Neutrophil (primary cell): ENCODE data around the gene KMT2C.
"Not testable (repeated sequence)": the region's sequence is repeated elsewhere in the genome, so short reads cannot be mapped to it uniquely, and the experiment has no call there.

Source experiments
- H3K27ac ChIP-seq: fragments of 200-600 bp; sonication (generic); 2 replicates; pipeline ENCODE4 v1.5.1; 2016; ENCODE audit warnings: mild to moderate bottlenecking, moderate library complexity
- H3K27me3 ChIP-seq: fragments of 200-600 bp; sonication (generic); 2 replicates; pipeline ENCODE4 v1.6.0; 2016; ENCODE audit warnings: mild to moderate bottlenecking
- H3K36me3 ChIP-seq: fragments of 200-600 bp; sonication (generic); 2 replicates; pipeline ENCODE4 v1.5.1; 2017
- H3K4me1 ChIP-seq, 2 experiments: fragments of 200-600 bp in 1 of 2; sonication (generic) in 1 of 2; 1 replicate in 1 of 2; 2 replicates in 1 of 2; pipeline versions ENCODE4 v1.5.1 to v1.6.1; 2013 to 2016; ENCODE audit warnings: low read depth in 1 of 2, low read length in 1 of 2, mild to moderate bottlenecking in 1 of 2, moderate library complexity in 1 of 2; ENCODE audit not compliant: control insufficient read depth in 1 of 2, insufficient read depth in 1 of 2
- H3K4me3 ChIP-seq, 2 experiments: fragments of 200-600 bp in 1 of 2; sonication (generic) in 1 of 2; 1 replicate in 1 of 2; 2 replicates in 1 of 2; pipeline ENCODE4 v1.5.1; 2013 to 2016; ENCODE audit warnings: low read depth in 1 of 2, low read length in 1 of 2, mild to moderate bottlenecking in 1 of 2, moderate library complexity in 1 of 2
- H3K9me3 ChIP-seq: fragments of 200-600 bp; sonication (generic); 2 replicates; pipeline ENCODE4 v1.5.1; 2016
- CTCF ChIP-seq: fragments of 200-600 bp; sonication (generic); IDR thresholded peaks from 2 replicates; pipeline ENCODE4 v1.5.1; 2016; ENCODE audit warnings: antibody characterized with exemption

The KMT2C gene

GRCh38 chr7:152443586-152443985 is 7.8 kb upstream of the KMT2C start:
- Histone ChIP-seq H3K27ac (no peak overlapping the region), H3K4me3 (no peak overlapping the region), H3K36me3 (no peaks in the 10 kb centered on the region), H3K27me3 (no peaks in the 10 kb centered on the region), H3K4me1 (peaks cover 5 to 7% of the 10 kb centered on the region in 2 experiments), H3K9me3 (no peaks in the 10 kb centered on the region)
- no peak for TF ChIP-seq CTCF

DNA sequence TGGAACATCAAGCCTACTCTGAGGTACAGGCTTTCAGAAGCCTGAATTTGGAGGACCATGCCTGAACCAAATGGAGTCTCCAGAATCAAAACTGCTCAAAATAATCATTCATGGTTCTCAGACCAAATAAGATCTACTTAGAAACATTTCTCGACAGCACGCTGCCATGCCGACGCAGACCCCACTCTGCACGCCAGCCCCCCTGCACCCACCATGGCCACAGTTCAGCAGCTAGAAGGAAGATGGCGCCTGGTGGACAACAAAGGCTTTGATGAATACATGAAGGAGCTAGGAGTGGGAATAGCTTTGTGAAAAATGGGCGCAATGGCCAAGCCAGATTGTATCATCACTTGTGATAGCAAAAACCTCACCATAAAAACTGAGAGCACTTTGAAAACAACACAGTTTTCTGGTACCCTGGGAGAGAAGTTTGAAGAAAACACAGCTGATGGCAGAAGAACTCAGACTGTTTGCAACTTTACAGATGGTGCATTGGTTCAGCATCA is 6.6 kb upstream of the KMT2C start:
- Histone ChIP-seq H3K36me3 (no peaks in the 10 kb centered on the region), H3K27ac (no peak overlapping the region), H3K4me3 (no peak overlapping the region), H3K9me3 (no peaks in the 10 kb centered on the region), H3K4me1 (peaks cover 5 to 7% of the 10 kb centered on the region in 2 experiments), H3K27me3 (no peaks in the 10 kb centered on the region)
- no peak for TF ChIP-seq CTCF

DNA sequence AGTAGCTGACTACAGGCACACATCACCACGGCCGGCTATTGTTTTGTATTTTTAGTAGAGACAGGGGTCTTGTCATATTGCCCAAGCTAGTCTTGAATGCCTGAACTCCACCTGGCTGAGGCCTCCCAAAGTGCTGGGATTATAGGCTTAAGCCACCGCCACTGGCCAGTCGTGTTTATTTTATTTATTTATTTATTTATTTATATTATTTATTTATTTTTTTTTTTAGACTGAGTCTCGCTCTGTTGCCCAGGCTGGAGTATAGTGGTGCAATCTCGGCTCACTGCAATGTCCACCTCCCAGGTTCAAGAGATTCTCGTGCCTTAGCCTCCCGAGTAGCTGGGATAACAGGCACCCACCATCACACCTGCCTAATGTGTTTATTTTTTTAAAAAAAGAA is 6.0 kb upstream of the KMT2C start:
- peaks cover 11% of the 10 kb centered on the region in 2 experiments for H3K4me1 ChIP-seq
- H3K4me3 ChIP-seq, H3K9me3 ChIP-seq, H3K27me3 ChIP-seq, H3K27ac ChIP-seq, H3K36me3 ChIP-seq: not testable (repeated sequence)

GRCh38 chr7:152441168-152441567 is 5.4 kb upstream of the KMT2C start:
- H3K36me3 ChIP-seq, H3K9me3 ChIP-seq, H3K4me3 ChIP-seq, H3K27ac ChIP-seq, H3K27me3 ChIP-seq: not testable (repeated sequence)
- peaks cover 11% of the 10 kb centered on the region in 2 experiments for H3K4me1 ChIP-seq

- H3K36me3 ChIP-seq, H3K4me3 ChIP-seq, H3K9me3 ChIP-seq, H3K27ac ChIP-seq, H3K27me3 ChIP-seq: not testable (repeated sequence)
- H3K4me1 ChIP-seq, result peaks cover 23 to 28% of the 10 kb centered on the region in 2 experiments
Observed at GRCh38 chr7:152438017-152438416, 2.2 kb upstream of the KMT2C start.

DNA sequence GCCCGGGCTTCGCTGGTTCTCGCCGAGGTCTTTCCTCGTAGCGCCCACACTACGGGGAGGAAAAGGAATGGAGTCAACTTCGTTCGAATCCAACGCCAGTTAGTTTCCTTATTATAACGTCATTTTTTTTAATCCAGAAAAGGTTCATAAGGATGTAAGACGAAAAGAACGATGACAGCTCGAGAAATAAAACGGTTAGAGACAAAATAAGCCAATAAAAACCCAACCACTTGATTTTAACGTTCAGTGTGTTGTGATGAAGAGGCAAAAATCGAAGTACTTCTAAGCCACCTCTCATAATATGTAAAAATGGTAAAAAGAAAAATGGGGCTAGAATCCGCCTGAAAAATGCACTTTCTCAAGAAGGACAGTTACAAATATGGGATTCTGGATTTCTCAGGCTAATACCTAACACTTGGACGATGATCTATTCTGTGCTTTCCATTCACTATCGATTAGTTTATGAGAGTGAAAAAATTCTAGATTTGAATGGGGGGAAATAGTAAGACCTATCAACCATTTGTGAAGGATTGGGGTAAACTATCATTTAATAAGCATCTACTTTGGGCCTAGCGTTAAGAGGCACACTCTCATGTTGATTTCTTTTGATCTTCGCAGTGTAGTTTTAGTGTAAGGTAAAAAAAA is 1.2 kb upstream of the KMT2C start:
- H3K4me1 ChIP-seq, result peaks cover 31 to 33% of the 10 kb centered on the region in 2 experiments
- peak overlapping the region; percentile 72 to 84 for H3K4me3 ChIP-seq
- H3K27me3 ChIP-seq, H3K36me3 ChIP-seq, H3K9me3 ChIP-seq: not testable (repeated sequence)
- peak overlapping the region; percentile 97 for H3K27ac ChIP-seq

DNA sequence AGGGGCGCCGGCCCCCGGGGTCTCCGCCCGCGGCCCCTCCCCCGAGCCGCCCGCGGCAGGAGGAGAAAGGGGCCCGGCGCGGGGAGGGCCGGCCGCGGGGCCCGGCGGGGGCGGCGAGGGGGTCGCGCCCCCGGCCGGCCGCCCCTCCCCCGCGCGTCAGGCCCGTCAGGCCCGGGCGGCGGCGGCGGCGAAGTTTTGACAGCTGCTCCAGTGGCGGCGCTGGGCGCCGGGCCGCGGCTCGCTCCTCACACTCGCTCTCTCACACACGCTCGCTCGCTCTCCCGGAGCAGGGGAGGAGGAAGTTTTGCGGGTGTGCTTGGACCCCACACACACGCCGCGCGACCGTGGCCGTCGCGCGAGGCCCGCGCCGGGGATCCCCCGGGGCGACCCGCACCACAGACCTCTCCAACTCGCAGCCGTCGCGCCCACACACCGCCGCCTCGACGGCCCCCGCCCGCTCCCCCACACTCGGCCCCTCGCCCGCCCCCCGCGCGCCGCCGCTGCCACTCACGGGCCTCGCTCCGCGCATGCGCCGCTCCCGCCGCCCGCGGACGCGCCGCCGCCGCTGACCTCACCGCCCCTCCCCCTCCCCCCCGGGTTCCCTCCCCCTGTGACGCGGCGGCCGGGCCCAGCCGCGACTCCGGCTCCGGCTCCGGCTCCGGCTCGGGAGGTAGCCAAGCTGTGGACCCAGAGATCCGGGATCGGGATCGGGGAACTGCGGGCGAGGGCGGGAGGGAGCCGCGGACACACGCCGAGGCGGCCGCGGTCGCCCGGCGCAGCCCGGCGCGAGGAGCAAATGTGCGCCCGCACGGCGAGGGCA is 518 bp upstream of the KMT2C start:
- no peaks in the 10 kb centered on the region for H3K27me3 ChIP-seq
- peaks cover 30 to 32% of the 10 kb centered on the region in 2 experiments for H3K4me1 ChIP-seq
- no peaks in the 10 kb centered on the region for H3K36me3 ChIP-seq
- H3K27ac ChIP-seq, result peak overlapping the region; percentile 97
- no peaks in the 10 kb centered on the region for H3K9me3 ChIP-seq
- no peak for TF ChIP-seq CTCF
- H3K4me3 ChIP-seq, result peak overlapping the region; percentile 72 to 84

GRCh38 chr7:152434511-152435383 is 1.1 kb downstream of the KMT2C start:
- H3K27me3 ChIP-seq, H3K9me3 ChIP-seq, H3K36me3 ChIP-seq: not testable (repeated sequence)
- Histone ChIP-seq H3K4me1 (peaks cover 28 to 30% of the 10 kb centered on the region in 2 experiments), H3K4me3 (peak overlapping the region; percentile 76 to 89), H3K27ac (peak overlapping the region; percentile 97)

DNA sequence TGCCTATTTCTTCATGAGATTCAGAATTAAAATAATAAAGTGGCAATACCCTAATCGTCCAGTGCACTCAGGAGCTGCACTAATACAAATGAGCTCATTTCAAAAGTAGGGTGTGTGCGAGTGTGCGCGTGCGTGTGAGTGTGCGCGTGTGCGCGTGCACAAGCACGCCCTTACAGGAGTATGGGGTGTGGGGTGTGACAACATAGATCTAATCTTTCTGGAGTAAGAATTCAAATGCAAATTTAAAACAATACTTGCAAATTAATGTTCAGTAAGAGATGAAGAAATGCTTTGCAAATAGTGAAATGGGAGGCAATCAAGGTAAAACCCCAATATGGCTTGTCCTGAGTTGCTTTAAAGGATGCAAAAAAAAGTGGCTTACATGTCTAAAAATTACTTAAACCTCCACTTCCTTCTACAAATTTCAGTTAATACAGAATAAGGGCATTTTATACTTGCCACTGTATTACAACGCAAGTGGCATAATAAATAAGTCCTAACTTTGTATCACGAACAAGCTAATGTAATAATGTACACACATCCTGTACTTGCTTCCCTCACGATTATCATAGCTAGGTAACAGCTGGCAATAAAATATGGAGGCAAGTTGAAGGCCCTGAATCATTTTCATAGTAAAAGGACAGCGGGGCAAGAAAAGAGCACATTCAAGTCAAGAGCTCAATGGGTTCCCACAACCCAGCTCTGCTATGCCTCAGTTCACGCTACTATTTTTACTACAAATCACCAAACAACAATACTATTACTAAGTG is 1.9 kb downstream of the KMT2C start:
- not testable (repeated sequence) for H3K9me3 ChIP-seq, H3K36me3 ChIP-seq, H3K27me3 ChIP-seq
- Histone ChIP-seq H3K27ac (peak overlapping the region; percentile 97), H3K4me1 (peaks cover 28 to 30% of the 10 kb centered on the region in 2 experiments), H3K4me3 (peak overlapping the region; percentile 76 to 89)
